HG03108 (cell line): ENCODE data around the gene SMIM36.
"Not testable (repeated sequence)": the region's sequence is repeated elsewhere in the genome, so short reads cannot be mapped to it uniquely, and the experiment has no call there.

Experiments
- ATAC-seq: cut with Tn5 transposase; IDR thresholded peaks from one replicate; pipeline ENCODE4 v1.9.1; 2021; ENCODE audit warnings: moderate library complexity; ENCODE audit not compliant: unreplicated experiment

Gene SMIM36

GRCh38 chr17:55436224-55437158, 74.8 kb downstream of the SMIM36 start:
- ATAC-seq, result peak; percentile 23

GRCh38 chr17:55435408-55435807, 75.8 kb downstream of the SMIM36 start:
- ATAC-seq, result no peak

- ATAC-seq, result no peak
Observed at GRCh38 chr17:55434721-55435120, 76.5 kb downstream of the SMIM36 start.

GRCh38 chr17:55433629-55434422, 77.4 kb downstream of the SMIM36 start:
- ATAC-seq, result no peak

- no peak for ATAC-seq
Observed at GRCh38 chr17:55433029-55433628, 78.1 kb downstream of the SMIM36 start.

- ATAC-seq, result no peak
Observed at GRCh38 chr17:55432358-55433028, 78.8 kb downstream of the SMIM36 start.

- not testable (repeated sequence) for ATAC-seq
Observed at GRCh38 chr17:55431914-55432313, 79.3 kb downstream of the SMIM36 start.

- ATAC-seq, result no peak
Observed at GRCh38 chr17:55430541-55431288, 80.5 kb downstream of the SMIM36 start.

- ATAC-seq, result no peak
Observed at GRCh38 chr17:55427587-55427882, 83.7 kb downstream of the SMIM36 start.

GRCh38 chr17:55426851-55427586, 84.2 kb downstream of the SMIM36 start:
- ATAC-seq, result no peak

GRCh38 chr17:55424893-55425540, 86.2 kb downstream of the SMIM36 start:
- no peak for ATAC-seq

GRCh38 chr17:55423535-55423934, 87.7 kb downstream of the SMIM36 start:
- no peak for ATAC-seq

GRCh38 chr17:55422828-55423164, 88.5 kb downstream of the SMIM36 start:
- ATAC-seq, result not testable (repeated sequence)

- peak; percentile 3 for ATAC-seq
Observed at GRCh38 chr17:55421179-55421934, 89.9 kb downstream of the SMIM36 start, which contains the start of gene MMD. MMD (minus strand) TSS chr17:55421835; CDS start chr17:55421695, 140 bp downstream.

GRCh38 chr17:55420776-55421178, 90.5 kb downstream of the SMIM36 start:
- ATAC-seq, result no peak

- ATAC-seq, result peak; percentile 32
Observed at GRCh38 chr17:55420067-55420775, 91.0 kb downstream of the SMIM36 start.

- ATAC-seq, result no peak
Observed at GRCh38 chr17:55418369-55419268, 92.6 kb downstream of the SMIM36 start.
